Nephron (organoid): ENCODE measurements around the gene CAMK2G.

ENCODE experiments used
- H3K27ac Mint-ChIP-seq, 3 experiments: 2 replicates each; pipeline ENCODE4 v1.8.0; 2020; ENCODE audit warnings: mixed read lengths in 3 of 3, mild to moderate bottlenecking in 2 of 3, moderate library complexity in 1 of 3
- H3K27me3 Mint-ChIP-seq: 2 replicates; pipeline ENCODE4 v1.8.0; 2021; ENCODE audit warnings: low read depth, mild to moderate bottlenecking, moderate library complexity, mixed read lengths
- H3K36me3 Mint-ChIP-seq: 2 replicates; pipeline ENCODE4 v1.8.0; 2020; ENCODE audit warnings: low read depth, mixed read lengths
- H3K4me1 Mint-ChIP-seq: 2 replicates; pipeline ENCODE4 v1.8.0; 2020; ENCODE audit warnings: mixed read lengths
- H3K4me3 Mint-ChIP-seq, 3 experiments: 2 replicates each; pipeline ENCODE4 v1.8.0; 2020; ENCODE audit warnings: mild to moderate bottlenecking in 3 of 3, mixed read lengths in 3 of 3, moderate library complexity in 2 of 3
- H3K9me3 Mint-ChIP-seq: 2 replicates; pipeline ENCODE4 v1.8.0; 2020; ENCODE audit warnings: mixed read lengths
- TF ChIP-seq, protein P1 (sequence below), 3 experiments: fragments of 200-600 bp; sonication (generic); IDR thresholded peaks; one replicate each; pipeline ENCODE4 v1.5.0; 2021; ENCODE audit warnings: antibody characterized with exemption in 3 of 3; ENCODE audit not compliant: unreplicated experiment in 3 of 3

CAMK2G gene

DNA sequence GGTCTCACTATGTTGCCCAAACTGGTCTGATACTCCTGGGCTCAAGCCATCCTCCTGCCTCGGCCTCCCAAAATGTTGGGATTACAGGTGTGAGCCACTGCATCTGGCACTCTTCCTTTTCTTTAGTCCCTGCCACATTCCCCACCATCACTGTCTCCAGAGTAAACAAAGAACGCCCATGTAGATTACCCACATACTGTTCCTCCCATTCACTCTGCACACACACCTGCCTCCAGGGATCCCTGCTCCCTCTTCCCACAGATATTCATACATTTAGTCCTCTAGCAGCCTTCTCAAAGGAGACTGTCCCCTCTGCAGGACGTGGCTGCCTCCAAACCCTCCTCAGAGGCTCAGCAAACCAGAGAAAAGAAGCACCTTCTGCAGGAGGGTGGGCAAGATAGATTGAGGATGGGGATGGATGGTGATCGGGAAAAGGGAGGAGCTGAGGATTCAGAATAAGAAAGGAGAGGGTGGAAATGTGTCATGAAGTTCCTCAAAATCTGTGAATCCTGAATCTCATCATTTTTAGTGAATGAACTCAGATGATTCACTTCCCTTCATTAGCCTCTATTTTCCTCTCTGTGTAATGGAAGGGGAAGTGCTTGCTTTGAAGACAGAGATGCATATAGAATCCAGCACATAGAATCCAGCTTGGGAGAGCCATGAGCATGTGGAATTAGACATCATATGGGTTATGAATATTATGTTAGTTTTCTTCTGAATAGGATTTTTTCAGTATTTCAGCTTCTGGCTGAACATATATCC lies 31.1 kb upstream of the CAMK2G start:
- H3K27ac Mint-ChIP-seq: peak overlapping the region; percentile 41 to 62 (median 45)
- H3K27me3 Mint-ChIP-seq: peaks cover 7% of the 10 kb centered on the region
- peaks cover 42% of the 10 kb centered on the region for H3K4me1 Mint-ChIP-seq
- H3K4me3 Mint-ChIP-seq: no peak overlapping the region
- no peaks in the 10 kb centered on the region for H3K36me3 Mint-ChIP-seq
- no peaks in the 10 kb centered on the region for H3K9me3 Mint-ChIP-seq
- TF ChIP-seq, protein P1, sequence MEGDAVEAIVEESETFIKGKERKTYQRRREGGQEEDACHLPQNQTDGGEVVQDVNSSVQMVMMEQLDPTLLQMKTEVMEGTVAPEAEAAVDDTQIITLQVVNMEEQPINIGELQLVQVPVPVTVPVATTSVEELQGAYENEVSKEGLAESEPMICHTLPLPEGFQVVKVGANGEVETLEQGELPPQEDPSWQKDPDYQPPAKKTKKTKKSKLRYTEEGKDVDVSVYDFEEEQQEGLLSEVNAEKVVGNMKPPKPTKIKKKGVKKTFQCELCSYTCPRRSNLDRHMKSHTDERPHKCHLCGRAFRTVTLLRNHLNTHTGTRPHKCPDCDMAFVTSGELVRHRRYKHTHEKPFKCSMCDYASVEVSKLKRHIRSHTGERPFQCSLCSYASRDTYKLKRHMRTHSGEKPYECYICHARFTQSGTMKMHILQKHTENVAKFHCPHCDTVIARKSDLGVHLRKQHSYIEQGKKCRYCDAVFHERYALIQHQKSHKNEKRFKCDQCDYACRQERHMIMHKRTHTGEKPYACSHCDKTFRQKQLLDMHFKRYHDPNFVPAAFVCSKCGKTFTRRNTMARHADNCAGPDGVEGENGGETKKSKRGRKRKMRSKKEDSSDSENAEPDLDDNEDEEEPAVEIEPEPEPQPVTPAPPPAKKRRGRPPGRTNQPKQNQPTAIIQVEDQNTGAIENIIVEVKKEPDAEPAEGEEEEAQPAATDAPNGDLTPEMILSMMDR (IDR thresholded peaks at IDR 0.05; ENCODE audit: unreplicated experiment in 3 of 3): no peak

DNA sequence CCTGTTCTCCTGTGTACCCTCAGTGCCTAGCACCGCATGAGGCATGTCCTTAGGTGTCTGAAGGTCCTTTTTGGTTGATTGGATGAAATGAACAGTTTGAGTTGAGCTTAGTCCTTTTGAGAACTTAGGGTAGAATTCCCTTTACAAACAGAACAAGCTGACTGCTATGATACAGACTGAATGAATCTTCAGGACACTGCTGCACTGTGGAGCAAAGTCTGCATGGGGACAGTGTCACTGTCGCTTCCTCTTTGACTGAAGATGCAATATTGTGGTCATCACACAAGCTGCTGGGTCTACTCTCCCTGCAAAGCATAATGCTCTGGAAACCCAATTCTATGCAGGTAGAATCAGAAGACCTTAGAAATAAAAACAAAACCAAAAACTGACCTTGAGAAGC lies 28.0 kb upstream of the CAMK2G start:
- no peaks in the 10 kb centered on the region for H3K9me3 Mint-ChIP-seq
- no peaks in the 10 kb centered on the region for H3K27me3 Mint-ChIP-seq
- peaks cover 26% of the 10 kb centered on the region for H3K4me1 Mint-ChIP-seq
- H3K4me3 Mint-ChIP-seq: no peak overlapping the region
- H3K36me3 Mint-ChIP-seq: no peaks in the 10 kb centered on the region
- peak overlapping the region in 1 of 3 experiments; percentile 59 for H3K27ac Mint-ChIP-seq
- TF ChIP-seq, protein P1 (IDR thresholded peaks at IDR 0.05; ENCODE audit: unreplicated experiment in 3 of 3): no peak

DNA sequence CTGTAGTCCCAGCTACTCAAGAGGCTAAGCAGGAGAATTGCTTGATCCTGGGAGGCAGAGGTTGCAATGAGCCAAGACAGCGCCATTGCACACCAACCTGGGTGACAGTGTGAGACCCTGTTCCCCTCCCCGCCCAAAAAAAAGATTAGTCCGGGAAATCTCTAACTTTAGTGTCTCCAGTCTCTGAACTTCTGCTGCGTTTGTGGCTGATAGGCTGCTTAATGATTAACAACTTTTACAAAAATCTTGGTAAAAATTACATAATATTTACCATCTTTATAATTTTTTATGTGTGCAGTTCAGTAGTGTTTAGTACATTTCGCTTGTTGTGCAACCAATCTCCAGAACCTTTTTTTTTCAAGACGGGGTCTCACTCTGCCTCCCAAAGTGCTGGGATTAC lies 26.9 kb upstream of the CAMK2G start:
- Mint-ChIP-seq H3K27ac (no peak overlapping the region), H3K27me3 (no peaks in the 10 kb centered on the region), H3K4me3 (no peak overlapping the region), H3K36me3 (no peaks in the 10 kb centered on the region), H3K4me1 (peaks cover 15% of the 10 kb centered on the region), H3K9me3 (no peaks in the 10 kb centered on the region)
- TF ChIP-seq, protein P1 (IDR thresholded peaks at IDR 0.05; ENCODE audit: unreplicated experiment in 3 of 3): no peak

DNA sequence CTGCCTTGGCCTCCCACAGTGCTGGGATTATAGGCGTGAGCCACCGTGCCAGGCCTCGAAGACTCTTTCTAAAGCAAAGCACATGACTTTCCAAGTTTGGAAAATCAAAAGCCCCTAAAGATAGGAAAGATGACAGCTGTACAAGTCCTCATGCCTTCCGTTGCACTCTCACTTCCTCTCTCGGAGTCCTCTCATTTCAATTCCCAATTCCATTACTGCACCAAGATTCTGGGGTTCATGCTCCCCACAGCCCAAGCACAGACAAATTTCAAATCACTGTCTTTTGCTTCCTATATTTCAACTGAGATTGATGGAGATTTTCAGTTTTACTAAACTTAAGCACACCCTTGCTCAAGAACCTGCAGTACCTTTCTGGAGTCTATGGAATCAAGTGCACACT lies 25.7 kb upstream of the CAMK2G start:
- H3K4me3 Mint-ChIP-seq: no peak overlapping the region
- peak overlapping the region in 1 of 3 experiments; percentile 1 for H3K27ac Mint-ChIP-seq
- H3K9me3 Mint-ChIP-seq: no peaks in the 10 kb centered on the region

DNA sequence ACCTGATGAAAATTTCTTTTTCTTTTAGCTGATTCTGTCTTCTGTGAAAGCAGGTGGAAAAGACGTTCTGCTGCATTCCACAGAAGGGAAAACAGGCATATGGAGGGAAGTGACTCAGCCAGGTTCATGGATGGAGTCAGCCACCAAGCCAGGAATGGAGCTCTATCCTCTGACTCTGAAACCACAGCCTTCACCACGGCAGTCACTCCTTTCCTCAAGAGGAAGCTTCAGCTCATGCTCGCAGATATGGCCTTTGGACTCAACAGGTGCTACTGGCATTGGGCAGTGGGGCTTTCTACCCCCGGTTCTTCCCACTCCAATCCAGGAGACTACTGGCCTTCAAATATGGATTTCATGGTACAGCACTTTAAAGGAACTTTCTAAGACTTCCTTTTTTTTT lies 25.1 kb upstream of the CAMK2G start:
- Mint-ChIP-seq H3K4me3 (no peak overlapping the region), H3K36me3 (no peaks in the 10 kb centered on the region), H3K9me3 (no peaks in the 10 kb centered on the region), H3K27me3 (peaks cover 8% of the 10 kb centered on the region), H3K4me1 (peaks cover 11% of the 10 kb centered on the region), H3K27ac (peak overlapping the region in 1 of 3 experiments; percentile 48)
- TF ChIP-seq, protein P1 (IDR thresholded peaks at IDR 0.05; ENCODE audit: unreplicated experiment in 3 of 3): no peak

More for the DNA sequence above, 25.7 kb upstream of the CAMK2G start:
- TF ChIP-seq, protein P1 (IDR thresholded peaks at IDR 0.05; ENCODE audit: unreplicated experiment in 3 of 3): no peak
- Mint-ChIP-seq H3K4me1 (peaks cover 11% of the 10 kb centered on the region), H3K27me3 (peaks cover 8% of the 10 kb centered on the region), H3K36me3 (no peaks in the 10 kb centered on the region)
